ENCODE data around the gene ST6GALNAC6. TPM values are rescaled to one million over a fixed set of nuclear protein-coding genes. Genes with fewer than 3 reads are reported as not detected.
"Not testable (repeated sequence)": the region's sequence is repeated elsewhere in the genome, so short reads cannot be mapped to it uniquely, and the experiment has no call there.

ST6GALNAC6 gene
- polyA plus RNA-seq, 2 of the 4 experiments (the other 2 are of a cell fraction): 8.2 to 25.2 TPM

DNA sequence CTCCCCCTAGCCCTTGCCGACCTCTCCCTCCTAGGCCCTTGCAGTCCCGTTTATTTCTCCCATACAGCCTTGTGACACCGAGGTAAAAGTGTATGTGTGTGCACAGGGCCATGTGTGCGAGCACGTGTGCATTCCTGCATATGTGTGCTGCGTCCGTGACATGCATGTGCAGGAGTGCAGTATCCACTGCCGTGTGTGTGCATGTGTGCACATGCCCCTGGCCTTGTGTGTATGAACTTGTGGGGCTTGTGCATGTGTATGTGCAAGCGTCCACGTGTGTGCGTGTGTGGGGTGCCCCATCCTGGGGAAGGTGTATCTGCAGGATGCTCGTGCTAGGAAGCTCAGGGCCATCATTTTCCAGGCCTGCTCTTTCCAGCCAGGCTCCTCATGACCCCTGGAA lies 28.5 kb downstream of the ST6GALNAC6 start:
- Histone ChIP-seq H3K9me3 (no peaks in the 10 kb centered on the region), H3K27ac (no peak overlapping the region), H3K4me2 (no peak overlapping the region), H3K4me3 (no peak overlapping the region), H3K4me1 (peaks cover 20% of the 10 kb centered on the region)
- WGBS (ENCODE audit: missing lambda C conversion rate): 79% methylated on average over 12 of the region's 12 CpGs
- FAIRE-seq: no peak
- ChIA-PET CTCF (interaction anchor here (0.5 to 13.7 kb wide), 32 partner anchors 10 to 381 kb away, joined by 3 to 117 read pairs (median 17); partner anchors contain the start of genes CDK9, ENG, FPGS and ST6GALNAC4), POLR2A (no interaction called here)
- no peak for DNase-seq (ENCODE audit: low read depth in 1 of 2, low spot score in 1 of 2)
- no peak for TF ChIP-seq MYC (IDR thresholded peaks at IDR 0.05; ENCODE audit: borderline replicate concordance, low read length)
- no peak for TF ChIP-seq CBX2 (IDR thresholded peaks at IDR 0.05; ENCODE audit: borderline replicate concordance, low read depth)
- TF ChIP-seq HOXA7 (CRISPR knock-in tag; IDR thresholded peaks at IDR 0.05): no peak
- no peak for TF ChIP-seq KDM1A (IDR thresholded peaks at IDR 0.05; ENCODE audit: low read depth)
- TF ChIP-seq MAZ (IDR thresholded peaks at IDR 0.05; ENCODE audit: borderline replicate concordance, low read depth, low read length): no peak
- no peak for TF ChIP-seq JUN (IDR thresholded peaks at IDR 0.05)
- no peak for TF ChIP-seq FOSL2 (IDR thresholded peaks at IDR 0.05)
- no peak for TF ChIP-seq FOSL2 (CRISPR knock-in tag; IDR thresholded peaks at IDR 0.05)
- TF ChIP-seq, protein P1, sequence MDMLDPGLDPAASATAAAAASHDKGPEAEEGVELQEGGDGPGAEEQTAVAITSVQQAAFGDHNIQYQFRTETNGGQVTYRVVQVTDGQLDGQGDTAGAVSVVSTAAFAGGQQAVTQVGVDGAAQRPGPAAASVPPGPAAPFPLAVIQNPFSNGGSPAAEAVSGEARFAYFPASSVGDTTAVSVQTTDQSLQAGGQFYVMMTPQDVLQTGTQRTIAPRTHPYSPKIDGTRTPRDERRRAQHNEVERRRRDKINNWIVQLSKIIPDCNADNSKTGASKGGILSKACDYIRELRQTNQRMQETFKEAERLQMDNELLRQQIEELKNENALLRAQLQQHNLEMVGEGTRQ (IDR thresholded peaks at IDR 0.05): no peak
- TF ChIP-seq ZC3H11A (IDR thresholded peaks at IDR 0.05): no peak
- no peak for TF ChIP-seq EP300 (IDR thresholded peaks at IDR 0.05)
- ATAC-seq: no peak

DNA sequence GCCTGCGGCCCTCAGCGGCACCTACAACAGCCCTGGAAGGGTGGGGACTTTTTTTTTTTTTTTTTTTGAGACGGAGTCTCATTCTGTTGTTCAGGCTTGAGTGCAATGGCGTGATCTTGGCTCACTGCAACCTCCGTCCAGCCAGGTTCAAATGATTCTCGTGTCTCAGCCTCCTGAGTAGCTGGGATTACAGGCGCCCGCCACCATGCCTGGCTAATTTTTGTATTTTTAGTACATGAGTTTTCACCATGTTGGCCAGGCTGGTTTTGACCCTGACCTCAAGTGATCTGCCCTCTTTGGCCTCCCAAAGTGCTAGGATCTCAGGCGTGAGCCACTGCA lies 29.3 kb downstream of the ST6GALNAC6 start:
- H3K4me2 ChIP-seq; H3K27ac ChIP-seq; H3K9me3 ChIP-seq; DNase-seq (ENCODE audit: low read depth in 1 of 2, low spot score in 1 of 2); ATAC-seq; H3K4me3 ChIP-seq; FAIRE-seq: not testable (repeated sequence)
- CTCF ChIA-PET: interaction anchor here (0.6 to 13.7 kb wide), 81 partner anchors 8 to 408 kb away, joined by 3 to 117 read pairs (median 6); partner anchors contain the start of genes CDK9, ENG, FPGS and ST6GALNAC4
- peaks cover 12% of the 10 kb centered on the region for H3K4me1 ChIP-seq
- WGBS (ENCODE audit: missing lambda C conversion rate): 53% methylated on average over 9 of the region's 9 CpGs
- POLR2A ChIA-PET: interaction anchor here (0.6 to 1.1 kb wide), 4 partner anchors 67 to 419 kb away, joined by 3 to 10 read pairs (median 5); partner anchors contain the start of gene LRSAM1

DNA sequence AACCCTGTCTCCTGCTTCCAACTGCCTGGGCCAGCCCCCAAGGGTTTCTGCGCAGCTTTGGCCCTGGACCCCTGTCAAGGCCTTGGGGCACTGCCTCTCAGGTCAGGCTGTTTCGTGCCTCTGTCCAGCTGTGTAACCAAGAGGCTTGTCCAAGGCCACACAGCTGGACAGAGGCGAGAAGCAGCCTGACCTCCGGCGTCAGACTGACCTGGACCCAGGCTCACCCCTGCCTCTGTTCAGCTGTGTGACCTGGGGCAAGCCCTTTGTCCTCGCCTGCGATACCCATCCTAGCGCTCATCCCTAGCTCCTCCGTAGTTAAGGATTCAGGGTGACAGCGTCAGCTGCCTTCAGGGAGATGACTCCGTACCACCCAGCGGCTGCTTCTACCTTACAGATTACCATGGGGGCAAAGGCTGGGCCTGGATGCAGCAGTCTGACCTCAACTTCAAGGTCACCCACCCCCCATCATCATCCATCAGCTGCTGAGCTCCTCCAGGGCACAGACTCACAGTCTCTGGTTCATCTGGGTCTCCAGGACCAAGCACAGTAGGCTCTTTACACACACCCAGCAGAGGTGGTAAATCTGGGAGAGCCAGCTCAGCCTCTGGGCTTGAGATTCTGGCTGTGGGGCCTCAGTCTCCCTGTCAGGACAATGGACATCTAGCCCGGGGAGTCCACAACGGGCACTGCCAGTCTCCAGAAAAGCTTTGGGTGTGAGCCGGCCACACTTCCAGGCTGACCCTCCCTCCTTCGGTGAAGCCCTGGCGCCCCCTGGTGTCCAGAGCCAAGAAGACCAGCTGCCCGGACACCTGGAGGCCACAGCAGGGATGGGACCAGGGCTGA lies 29.9 kb downstream of the ST6GALNAC6 start:
- WGBS (ENCODE audit: missing lambda C conversion rate): 50% methylated on average over 14 of the region's 18 CpGs
- Histone ChIP-seq H3K4me2 (no peak overlapping the region), H3K4me1 (peaks cover 7% of the 10 kb centered on the region), H3K27ac (peak overlapping the region in 1 of 2 experiments; percentile 45; a peak in 1 of 6 replicates), H3K4me3 (no peak overlapping the region), H3K9me3 (no peaks in the 10 kb centered on the region)
- ATAC-seq (peak; percentile 88 to 97), DNase-seq (ENCODE audit: low read depth in 1 of 2, low spot score in 1 of 2) (peak; percentile 81 to 96), FAIRE-seq (no peak)
- CTCF ChIA-PET: interaction anchor here (0.6 to 13.7 kb wide), 87 partner anchors 9 to 471 kb away, joined by 3 to 117 read pairs (median 6); partner anchors contain the start of genes CDK9, ENG, FPGS and PTRH1
- peak; percentile 89 to 96 for TF ChIP-seq RAD21 (conservative IDR thresholded peaks at IDR 0.05 in 1 of 2, IDR thresholded peaks at IDR 0.05 in 1 of 2)
- peak; percentile 88 for TF ChIP-seq SMC3 (IDR thresholded peaks at IDR 0.05)
- TF ChIP-seq, protein P2, sequence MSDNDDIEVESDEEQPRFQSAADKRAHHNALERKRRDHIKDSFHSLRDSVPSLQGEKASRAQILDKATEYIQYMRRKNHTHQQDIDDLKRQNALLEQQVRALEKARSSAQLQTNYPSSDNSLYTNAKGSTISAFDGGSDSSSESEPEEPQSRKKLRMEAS (IDR thresholded peaks at IDR 0.05): 0 out of 2 replicates have a peak, but pooled peaks have one; percentile 30
- TF ChIP-seq, protein P3, sequence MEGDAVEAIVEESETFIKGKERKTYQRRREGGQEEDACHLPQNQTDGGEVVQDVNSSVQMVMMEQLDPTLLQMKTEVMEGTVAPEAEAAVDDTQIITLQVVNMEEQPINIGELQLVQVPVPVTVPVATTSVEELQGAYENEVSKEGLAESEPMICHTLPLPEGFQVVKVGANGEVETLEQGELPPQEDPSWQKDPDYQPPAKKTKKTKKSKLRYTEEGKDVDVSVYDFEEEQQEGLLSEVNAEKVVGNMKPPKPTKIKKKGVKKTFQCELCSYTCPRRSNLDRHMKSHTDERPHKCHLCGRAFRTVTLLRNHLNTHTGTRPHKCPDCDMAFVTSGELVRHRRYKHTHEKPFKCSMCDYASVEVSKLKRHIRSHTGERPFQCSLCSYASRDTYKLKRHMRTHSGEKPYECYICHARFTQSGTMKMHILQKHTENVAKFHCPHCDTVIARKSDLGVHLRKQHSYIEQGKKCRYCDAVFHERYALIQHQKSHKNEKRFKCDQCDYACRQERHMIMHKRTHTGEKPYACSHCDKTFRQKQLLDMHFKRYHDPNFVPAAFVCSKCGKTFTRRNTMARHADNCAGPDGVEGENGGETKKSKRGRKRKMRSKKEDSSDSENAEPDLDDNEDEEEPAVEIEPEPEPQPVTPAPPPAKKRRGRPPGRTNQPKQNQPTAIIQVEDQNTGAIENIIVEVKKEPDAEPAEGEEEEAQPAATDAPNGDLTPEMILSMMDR (IDR thresholded peaks at IDR 0.05): peak; percentile 82
- TF ChIP-seq CBX2 (IDR thresholded peaks at IDR 0.05; ENCODE audit: borderline replicate concordance, low read depth): no peak
- no peak for TF ChIP-seq EHMT2 (IDR thresholded peaks at IDR 0.05; ENCODE audit: low read depth)
- POLR2A ChIA-PET: interaction anchor here (0.7 to 1.1 kb wide), 4 partner anchors 66 to 418 kb away, joined by 3 to 10 read pairs (median 5); partner anchors contain the start of gene LRSAM1
